Measurements from ENCODE around the gene EEIG1.

Gene EEIG1

GRCh38 chr9:127931092-127931881 is 49.5 kb downstream of the EEIG1 start:
- no peak for TF ChIP-seq SPI1 (IDR thresholded peaks at IDR 0.05; ENCODE audit: borderline replicate concordance, low read depth)
- TF ChIP-seq, protein P1, sequence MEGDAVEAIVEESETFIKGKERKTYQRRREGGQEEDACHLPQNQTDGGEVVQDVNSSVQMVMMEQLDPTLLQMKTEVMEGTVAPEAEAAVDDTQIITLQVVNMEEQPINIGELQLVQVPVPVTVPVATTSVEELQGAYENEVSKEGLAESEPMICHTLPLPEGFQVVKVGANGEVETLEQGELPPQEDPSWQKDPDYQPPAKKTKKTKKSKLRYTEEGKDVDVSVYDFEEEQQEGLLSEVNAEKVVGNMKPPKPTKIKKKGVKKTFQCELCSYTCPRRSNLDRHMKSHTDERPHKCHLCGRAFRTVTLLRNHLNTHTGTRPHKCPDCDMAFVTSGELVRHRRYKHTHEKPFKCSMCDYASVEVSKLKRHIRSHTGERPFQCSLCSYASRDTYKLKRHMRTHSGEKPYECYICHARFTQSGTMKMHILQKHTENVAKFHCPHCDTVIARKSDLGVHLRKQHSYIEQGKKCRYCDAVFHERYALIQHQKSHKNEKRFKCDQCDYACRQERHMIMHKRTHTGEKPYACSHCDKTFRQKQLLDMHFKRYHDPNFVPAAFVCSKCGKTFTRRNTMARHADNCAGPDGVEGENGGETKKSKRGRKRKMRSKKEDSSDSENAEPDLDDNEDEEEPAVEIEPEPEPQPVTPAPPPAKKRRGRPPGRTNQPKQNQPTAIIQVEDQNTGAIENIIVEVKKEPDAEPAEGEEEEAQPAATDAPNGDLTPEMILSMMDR (IDR thresholded peaks at IDR 0.05; ENCODE audit: insufficient read depth, low read length): no peak
- no peak for TF ChIP-seq POLR2AphosphoS5 (IDR thresholded peaks at IDR 0.05; ENCODE audit: low read depth)
- TF ChIP-seq GABPA (IDR thresholded peaks at IDR 0.05; ENCODE audit: low read depth): no peak
- TF ChIP-seq, protein P2, sequence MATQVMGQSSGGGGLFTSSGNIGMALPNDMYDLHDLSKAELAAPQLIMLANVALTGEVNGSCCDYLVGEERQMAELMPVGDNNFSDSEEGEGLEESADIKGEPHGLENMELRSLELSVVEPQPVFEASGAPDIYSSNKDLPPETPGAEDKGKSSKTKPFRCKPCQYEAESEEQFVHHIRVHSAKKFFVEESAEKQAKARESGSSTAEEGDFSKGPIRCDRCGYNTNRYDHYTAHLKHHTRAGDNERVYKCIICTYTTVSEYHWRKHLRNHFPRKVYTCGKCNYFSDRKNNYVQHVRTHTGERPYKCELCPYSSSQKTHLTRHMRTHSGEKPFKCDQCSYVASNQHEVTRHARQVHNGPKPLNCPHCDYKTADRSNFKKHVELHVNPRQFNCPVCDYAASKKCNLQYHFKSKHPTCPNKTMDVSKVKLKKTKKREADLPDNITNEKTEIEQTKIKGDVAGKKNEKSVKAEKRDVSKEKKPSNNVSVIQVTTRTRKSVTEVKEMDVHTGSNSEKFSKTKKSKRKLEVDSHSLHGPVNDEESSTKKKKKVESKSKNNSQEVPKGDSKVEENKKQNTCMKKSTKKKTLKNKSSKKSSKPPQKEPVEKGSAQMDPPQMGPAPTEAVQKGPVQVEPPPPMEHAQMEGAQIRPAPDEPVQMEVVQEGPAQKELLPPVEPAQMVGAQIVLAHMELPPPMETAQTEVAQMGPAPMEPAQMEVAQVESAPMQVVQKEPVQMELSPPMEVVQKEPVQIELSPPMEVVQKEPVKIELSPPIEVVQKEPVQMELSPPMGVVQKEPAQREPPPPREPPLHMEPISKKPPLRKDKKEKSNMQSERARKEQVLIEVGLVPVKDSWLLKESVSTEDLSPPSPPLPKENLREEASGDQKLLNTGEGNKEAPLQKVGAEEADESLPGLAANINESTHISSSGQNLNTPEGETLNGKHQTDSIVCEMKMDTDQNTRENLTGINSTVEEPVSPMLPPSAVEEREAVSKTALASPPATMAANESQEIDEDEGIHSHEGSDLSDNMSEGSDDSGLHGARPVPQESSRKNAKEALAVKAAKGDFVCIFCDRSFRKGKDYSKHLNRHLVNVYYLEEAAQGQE (IDR thresholded peaks at IDR 0.05; ENCODE audit: insufficient replicate concordance, low read depth): no peak
- no peak for DNase-seq (ENCODE audit: low read depth in 1 of 2, low spot score in 1 of 2)
- H3K4me3 ChIP-seq (replicated peaks; ENCODE audit: insufficient read depth, low read length): no peak overlapping the region

More at GRCh38 chr9:127931092-127931881, 49.5 kb downstream of the EEIG1 start:
- no peak overlapping the region for H3K27ac ChIP-seq (replicated peaks)
- peaks cover 24% of the 10 kb centered on the region for H3K27me3 ChIP-seq (ENCODE audit: insufficient read depth, poor library complexity, severe bottlenecking)

All from HL-60 (cell line).